ENCODE results near the gene TM4SF5. TPM values are rescaled to one million over a fixed set of nuclear protein-coding genes. Genes with fewer than 3 reads are reported as not detected.
A peak's percentile ranks its signal among the peaks of the same experiment; 100 is the strongest.

Gene TM4SF5
- total and polyA plus RNA-seq, 2 of the 8 experiments (the other 6 are each of a cell fraction or from before 2014, with no cell fraction given): not detected

- Histone ChIP-seq H2BK5ac (ENCODE audit: low read depth, low read length) (no peak overlapping the region), H3K14ac (ENCODE audit: insufficient read length) (no peak overlapping the region), H3K27me3 (replicated peaks in 1 of 4; ENCODE audit: control insufficient read depth in 3 of 4, extremely low read depth in 1 of 4, insufficient read depth in 3 of 4, low read length in 3 of 4) (no peaks in the 10 kb centered on the region; a peak in 1 of 7 replicates), H3K23me2 (ENCODE audit: low read depth, low read length) (peaks cover 6% of the 10 kb centered on the region; the same call in 1 of the 2 replicates), H4K91ac (replicated peaks; ENCODE audit: insufficient read length, low read length) (peak overlapping the region; percentile 30), H3K4ac (replicated peaks; ENCODE audit: insufficient read length, low read depth, low read length) (no peak overlapping the region), H3K56ac (replicated peaks; ENCODE audit: insufficient read length, low read depth, low read length) (peak overlapping the region; percentile 46), H3K18ac (ENCODE audit: extremely low read depth, low read length) (no peak overlapping the region), H2BK120ac (replicated peaks; ENCODE audit: low read depth, low read length) (no peak overlapping the region), H3K79me2 (ENCODE audit: control insufficient read depth in 1 of 2, insufficient read depth in 2 of 2, low read length in 2 of 2) (0 out of 4 replicates have a peak, but pooled peaks cover 0 to 3% of the 10 kb centered on the region in 2 experiments), H3K36me3 (ENCODE audit: control insufficient read depth in 2 of 4, insufficient read depth in 4 of 4, low read length in 3 of 4) (peaks cover 0 to 19% (median 5%) of the 10 kb centered on the region in 4 experiments; a peak in 5 of 8 replicates), H2BK20ac (ENCODE audit: low read length) (no peak overlapping the region), H3K4me3 (ENCODE audit: extremely low read depth in 1 of 4, insufficient read depth in 2 of 4, low read depth in 3 of 4, low read length in 4 of 4) (peak overlapping the region; percentile 68 to 97 (median 79)), H4K20me1 (replicated peaks in 1 of 2; ENCODE audit: control insufficient read depth in 1 of 2, insufficient read depth in 2 of 2, low read length in 2 of 2) (no peaks in the 10 kb centered on the region), H4K5ac (ENCODE audit: insufficient read length, low read depth, low read length) (no peak overlapping the region), H3K9ac (replicated peaks in 1 of 4; ENCODE audit: extremely low read depth in 1 of 4, low read depth in 3 of 4, low read length in 3 of 4) (peak overlapping the region; percentile 49 to 73 (median 55); a peak in 6 of 7 replicates), H2AFZ (ENCODE audit: low read length) (peak overlapping the region; percentile 98), H3K4me2 (ENCODE audit: insufficient read depth in 1 of 2, low read depth in 2 of 2, low read length in 2 of 2) (peak overlapping the region; percentile 75 to 91), H2BK15ac (ENCODE audit: low read length) (no peak overlapping the region), H3K79me1 (ENCODE audit: low read depth, low read length) (no peaks in the 10 kb centered on the region), H2AK5ac (ENCODE audit: low read depth, low read length) (no peak overlapping the region), H4K8ac (ENCODE audit: extremely low read depth, insufficient read depth, low read length) (no peak overlapping the region), H3K9me3 (ENCODE audit: insufficient read depth in 2 of 2, low read depth in 1 of 2, low read length in 1 of 2) (no peaks in the 10 kb centered on the region), H3K4me1 (replicated peaks in 1 of 4; ENCODE audit: control insufficient read depth in 3 of 4, insufficient read depth in 4 of 4, low read length in 3 of 4) (peaks cover 0 to 5% (median 4%) of the 10 kb centered on the region in 4 experiments; a peak in 3 of 7 replicates), H3K27ac (ENCODE audit: low read depth, low read length) (no peak overlapping the region), H3K23ac (ENCODE audit: insufficient read length) (no peak overlapping the region), H2BK12ac (ENCODE audit: low read depth, low read length) (no peak overlapping the region)
- TF ChIP-seq KDM1A (IDR thresholded peaks at IDR 0.05; ENCODE audit: borderline replicate concordance, low read length) (no peak), TAF1 (IDR thresholded peaks at IDR 0.05; ENCODE audit: low read depth, low read length) (no peak), SIN3A (conservative IDR thresholded peaks at IDR 0.05 in 1 of 2, IDR thresholded peaks at IDR 0.05 in 1 of 2; ENCODE audit: low read depth in 1 of 2, low read length in 2 of 2) (peak in 1 of 2 experiments; percentile 22; a peak in 1 of 4 replicates)
- ChIA-PET CTCF (ENCODE audit: partially characterized antibody) (interaction anchor here (0.8 to 3.0 kb wide), 8 partner anchors 16 to 228 kb away, joined by 3 to 14 read pairs (median 4); no protein-coding TSS in a partner anchor), POLR2A (ENCODE audit: partially characterized antibody) (interaction anchor here (0.6 to 2.8 kb wide), 14 partner anchors 9 to 133 kb away, joined by 3 to 25 read pairs (median 4); partner anchors contain the start of genes GLTPD2, PSMB6, RNF167 and SLC25A11)
- WGBS, 2 experiments (ENCODE audit: extremely low coverage in 1 of 2, insufficient coverage in 1 of 2, insufficient read length in 1 of 2, insufficient replicate concordance in 2 of 2, low coverage in 1 of 2, low lambda C conversion rate in 2 of 2, missing lambda C conversion rate in 1 of 2): 2% methylated on average over 16 of the region's 16 CpGs; no CpG with 5 or more reads in 1 of the 2 experiments
- DNase-seq (ENCODE audit: low read depth in 1 of 2, low spot score in 2 of 2): no peak
- FAIRE-seq: no peak
Observed at GRCh38 chr17:4806456-4806776, 34.7 kb downstream of the TM4SF5 start.
